Adipose tissue (tissue), 3 donors: ENCODE measurements around the gene COMT. TPM values are rescaled to one million over a fixed set of nuclear protein-coding genes. Genes with fewer than 3 reads are reported as not detected.

Experiments
- H3K27ac ChIP-seq: one replicate; pipeline ENCODE4 v1.5.1; 2013; ENCODE audit warnings: low read depth, low read length
- WGBS, 3 donors: extraction: QIAGEN DNeasy Blood & Tissue Kit; methylation state at CpG; one replicate each; pipeline ENCODE4 v1.1.7; 2013; 5-methylcytosine and 5-hydroxymethylcytosine counted together
- polyA plus RNA-seq, 3 donors: library from polyadenylated mRNA; stranded (reverse); fragments of 200-250 nt; gene quantifications; one replicate each; pipeline ENCODE4 v1.2.3, GENCODE V29; 2013
- donor health status: healthy with polysubstance abuse.
- donor health status: Bipolar disorder and iron deficiency.
- donor health status: healthy.

Gene COMT
- polyA plus RNA-seq, 3 donors = 70.9 to 173 (median 133) TPM

GRCh38 chr22:19940536-19941364, 822 bp upstream of the COMT start:
- no peak overlapping the region for H3K27ac ChIP-seq
- 66 to 77% (median 70%) methylated on average over 21 of the region's 21 CpGs for WGBS, 3 donors

- 3 to 4% (median 3%) methylated on average over 8 of the region's 8 CpGs for WGBS, 3 donors
- peak overlapping the region; percentile 30 for H3K27ac ChIP-seq
Observed at GRCh38 chr22:19942157-19943081, 847 bp downstream of the COMT start.

- 48 to 50% (median 49%) methylated on average over 11 of the region's 11 CpGs for WGBS, 3 donors
- peak overlapping the region; percentile 30 for H3K27ac ChIP-seq
Observed at GRCh38 chr22:19943082-19944026, 1.8 kb downstream of the COMT start.

- no peak overlapping the region for H3K27ac ChIP-seq
- 77 to 83% (median 81%) methylated on average over 9 of the region's 9 CpGs for WGBS, 3 donors
Observed at GRCh38 chr22:19948057-19948760, 6.6 kb downstream of the COMT start.

- H3K27ac ChIP-seq = no peak overlapping the region
- WGBS, 3 donors = 60 to 89% (median 88%) methylated on average over 13 of the region's 13 CpGs
Observed at GRCh38 chr22:19951346-19951745, 9.8 kb downstream of the COMT start.

GRCh38 chr22:19955241-19956128, 13.9 kb downstream of the COMT start:
- no peak overlapping the region for H3K27ac ChIP-seq
- 60 to 79% (median 61%) methylated on average over 19 of the region's 19 CpGs for WGBS, 3 donors

- WGBS, 3 donors = 92 to 93% (median 92%) methylated on average over 9 of the region's 9 CpGs
- H3K27ac ChIP-seq = no peak overlapping the region
Observed at GRCh38 chr22:19957445-19957844, 15.9 kb downstream of the COMT start.

GRCh38 chr22:19958083-19959042, 16.8 kb downstream of the COMT start:
- WGBS, 3 donors = 75 to 78% (median 76%) methylated on average over 19 of the region's 19 CpGs
- H3K27ac ChIP-seq = no peak overlapping the region

GRCh38 chr22:19959043-19959586, 17.5 kb downstream of the COMT start:
- WGBS, 3 donors = 23 to 41% (median 38%) methylated on average over 24 to 30 of the region's 30 CpGs
- no peak overlapping the region for H3K27ac ChIP-seq

GRCh38 chr22:19959587-19960490, 18.3 kb downstream of the COMT start:
- 31 to 51% (median 43%) methylated on average over 9 to 13 of the region's 13 CpGs for whole genome bisulfite sequencing, 3 donors

GRCh38 chr22:19960491-19961200, 19.1 kb downstream of the COMT start:
- H3K27ac ChIP-seq = no peak overlapping the region
- WGBS, 3 donors = 88 to 92% (median 91%) methylated on average over 12 of the region's 12 CpGs

More at GRCh38 chr22:19959587-19960490, 18.3 kb downstream of the COMT start:
- H3K27ac ChIP-seq = no peak overlapping the region

GRCh38 chr22:19961201-19961580, 19.6 kb downstream of the COMT start:
- H3K27ac ChIP-seq = no peak overlapping the region
- 81 to 89% (median 82%) methylated on average over 9 of the region's 9 CpGs for WGBS, 3 donors

GRCh38 chr22:19961868-19962245, 20.3 kb downstream of the COMT start:
- no peak overlapping the region for H3K27ac ChIP-seq
- WGBS, 3 donors = 76 to 89% (median 87%) methylated on average over 8 of the region's 8 CpGs
